HG03342 (cell line): Measurements from ENCODE around the gene PNMA8A.

Experiments
- ATAC-seq: cut with Tn5 transposase; IDR thresholded peaks from one replicate; pipeline ENCODE4 v1.9.1; 2021; ENCODE audit warnings: mild to moderate bottlenecking, moderate library complexity; ENCODE audit not compliant: unreplicated experiment

Gene PNMA8A

GRCh38 chr19:46428239-46429135 is 42.9 kb downstream of the PNMA8A start, which contains the start of gene PNMA8C:
Gene PNMA8C (minus strand): TSS chr19:46428936. CDS start chr19:46428359, 577 bp downstream.
- no peak for ATAC-seq

- no peak for ATAC-seq
These were observed 43.8 kb downstream of the PNMA8A start for GRCh38 chr19:46427518-46428045.

DNA sequence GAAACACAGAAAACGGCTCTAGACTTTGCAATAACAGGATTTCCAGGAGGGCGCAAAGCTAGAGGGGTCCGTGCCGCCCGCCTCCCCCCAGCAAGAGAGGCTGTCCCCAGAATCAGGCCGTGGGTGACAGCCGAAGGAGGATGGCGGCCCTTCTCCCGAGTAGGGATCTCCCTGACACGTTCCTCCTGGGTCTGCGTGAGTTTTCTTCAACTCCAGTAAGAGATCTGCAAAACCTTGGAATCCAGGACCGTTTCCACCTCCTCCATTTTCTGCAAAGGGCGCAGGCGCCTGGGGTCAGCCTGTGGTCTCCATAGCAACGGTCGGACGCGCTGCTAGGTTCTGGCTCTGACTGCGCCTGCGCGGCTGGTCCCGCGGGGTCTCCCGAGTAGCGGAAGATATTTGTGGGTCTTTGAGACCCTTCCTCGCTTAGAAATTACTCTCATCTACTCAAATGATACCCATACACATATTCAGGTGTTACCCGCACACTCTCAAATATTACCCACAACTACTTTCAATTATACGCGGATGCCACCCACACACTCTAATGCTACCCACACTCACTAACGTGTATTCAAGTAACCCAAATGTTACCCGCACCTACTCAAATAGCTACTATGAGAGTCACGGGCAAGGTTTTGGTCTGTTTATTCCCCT is 44.7 kb downstream of the PNMA8A start:
- ATAC-seq: no peak

DNA sequence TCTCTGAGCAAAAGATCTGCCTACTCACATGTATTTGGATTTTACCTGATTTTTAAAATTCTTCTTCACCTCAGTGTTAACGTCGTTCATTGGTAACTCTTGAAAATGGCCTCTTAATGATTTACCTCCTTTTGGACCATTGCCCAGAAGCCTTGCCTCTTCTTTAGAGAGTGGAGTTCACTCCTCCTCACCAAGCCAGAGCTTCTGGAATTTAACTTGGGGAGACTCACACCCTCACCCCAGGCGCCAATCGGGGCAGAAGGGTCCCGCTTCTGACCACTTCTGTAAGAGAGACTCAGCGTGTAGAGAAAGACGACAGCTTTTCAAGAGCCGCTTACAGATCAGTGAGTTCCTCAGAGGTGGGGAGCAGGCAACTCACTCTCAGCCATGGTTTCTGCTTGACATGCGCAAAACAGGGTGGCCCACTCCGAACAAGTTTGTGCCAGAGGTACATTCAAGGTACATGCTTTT is 45.3 kb downstream of the PNMA8A start:
- no peak for ATAC-seq

GRCh38 chr19:46423188-46423587 is 48.2 kb downstream of the PNMA8A start:
- no peak for ATAC-seq

- no peak for ATAC-seq
These were observed 49.0 kb downstream of the PNMA8A start for GRCh38 chr19:46422344-46422743.

DNA sequence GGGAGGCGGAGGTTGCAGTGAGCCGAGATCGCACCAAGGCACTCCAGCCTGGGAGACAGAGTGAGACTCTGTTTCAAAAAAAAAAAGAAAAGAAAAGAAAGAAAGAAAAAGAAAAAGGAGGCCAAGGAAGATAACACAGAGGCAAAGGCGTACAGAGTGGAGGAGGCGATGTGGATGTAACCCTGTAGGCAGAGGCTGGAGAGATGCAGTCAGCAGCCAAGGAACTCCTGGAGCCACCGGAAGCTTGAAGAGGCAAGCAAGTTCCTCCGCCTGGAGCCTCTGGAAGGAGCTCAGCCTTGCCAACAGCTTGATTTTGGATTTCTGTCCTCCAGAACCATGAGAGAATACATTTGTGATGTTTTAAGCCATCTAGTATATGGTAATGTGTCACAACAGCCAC is 51.3 kb downstream of the PNMA8A start:
- ATAC-seq: no peak
